Measurements from ENCODE around the gene ARHGAP6.
"Not testable (repeated sequence)": the region's sequence is repeated elsewhere in the genome, so short reads cannot be mapped to it uniquely, and the experiment has no call there.

ARHGAP6 gene

DNA sequence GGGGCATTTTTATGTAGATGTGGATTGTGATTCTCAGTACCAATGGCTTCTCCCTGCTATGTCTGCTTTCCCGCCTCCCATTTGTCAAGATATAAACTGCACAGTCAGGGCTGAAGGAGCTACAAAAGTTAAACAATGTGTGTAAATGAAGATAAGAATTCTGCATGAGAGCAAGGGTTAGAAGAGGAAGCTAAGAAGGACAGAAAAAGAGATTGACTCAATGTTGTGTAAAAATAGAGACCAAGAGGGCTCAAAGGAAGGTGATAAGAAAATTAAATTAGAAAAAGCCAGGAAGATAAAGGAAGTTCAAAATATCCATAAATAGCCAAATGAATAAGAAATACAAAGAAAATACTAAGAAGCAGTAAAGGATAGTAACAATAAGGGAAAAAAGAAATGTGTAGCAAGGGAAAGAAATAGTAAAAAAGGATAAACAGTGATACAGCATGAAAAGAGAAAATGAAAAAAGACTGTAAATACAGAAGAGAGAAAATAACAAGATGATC, 290.1 kb downstream of the ARHGAP6 start:
- TF ChIP-seq FOXP2 (optimal IDR thresholded peaks at IDR 0.05; ENCODE audit: control extremely low read depth, extremely low read length, insufficient read depth) (no peak), EZH2 (IDR thresholded peaks at IDR 0.05) (no peak), POLR2AphosphoS5 (IDR thresholded peaks at IDR 0.05; ENCODE audit: borderline replicate concordance, low read depth, low read length) (no peak)
- Histone ChIP-seq H3K27ac (no peak overlapping the region), H3K9ac (ENCODE audit: insufficient read length) (no peak overlapping the region), H3K36me3 (ENCODE audit: insufficient read depth, low read length) (no peaks in the 10 kb centered on the region), H3K4me3 (no peak overlapping the region), H3K9me3 (ENCODE audit: low read depth, low read length) (no peaks in the 10 kb centered on the region)
- no peak for DNase-seq (ENCODE audit: low read depth, low spot score)

DNA sequence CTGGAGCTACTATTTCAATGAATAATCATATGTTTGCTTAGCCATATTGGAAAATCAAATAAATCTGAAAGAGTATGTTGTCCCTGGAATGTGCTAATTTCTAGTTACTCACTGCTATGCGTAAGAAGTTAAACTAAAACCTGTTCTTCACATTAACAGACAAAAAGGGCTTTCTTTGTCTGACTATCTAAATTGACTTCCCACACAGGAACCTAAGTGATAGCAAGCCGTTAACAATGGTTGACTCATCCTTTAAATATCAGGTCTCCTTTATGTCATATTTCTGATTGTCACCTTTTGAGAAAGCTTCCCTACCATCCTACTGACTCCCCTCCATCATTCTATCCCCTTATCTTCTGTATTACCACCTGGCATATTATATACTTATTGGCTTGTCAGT, 291.1 kb downstream of the ARHGAP6 start:
- TF ChIP-seq POLR2AphosphoS5 (IDR thresholded peaks at IDR 0.05; ENCODE audit: borderline replicate concordance, low read depth, low read length) (no peak), FOXP2 (optimal IDR thresholded peaks at IDR 0.05; ENCODE audit: control extremely low read depth, extremely low read length, insufficient read depth) (no peak), EZH2 (IDR thresholded peaks at IDR 0.05) (no peak)
- no peak for DNase-seq (ENCODE audit: low read depth, low spot score)
- Histone ChIP-seq H3K27ac (no peak overlapping the region), H3K9me3 (ENCODE audit: low read depth, low read length) (no peaks in the 10 kb centered on the region), H3K36me3 (ENCODE audit: insufficient read depth, low read length) (no peaks in the 10 kb centered on the region), H3K4me3 (no peak overlapping the region), H3K9ac (ENCODE audit: insufficient read length) (no peak overlapping the region)

DNA sequence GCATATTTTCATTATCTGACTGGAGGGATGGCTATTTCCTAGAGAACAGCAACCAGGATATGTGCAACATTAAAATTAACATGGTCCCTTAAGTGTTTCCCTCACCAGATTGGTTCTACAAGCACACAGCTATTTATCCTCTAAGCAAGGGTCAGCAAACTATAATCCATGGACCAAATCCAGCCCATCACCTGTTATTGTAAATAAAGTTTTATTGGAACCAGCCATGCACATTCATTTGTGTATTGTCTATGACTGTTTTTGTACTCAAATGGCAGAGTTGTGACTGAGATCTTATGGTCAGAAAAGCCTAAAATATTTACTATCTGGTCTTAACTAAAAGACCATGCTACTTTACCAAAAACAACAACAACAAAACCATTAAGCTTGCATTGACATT, 294.6 kb downstream of the ARHGAP6 start:
- no peak for TF ChIP-seq FOXP2 (optimal IDR thresholded peaks at IDR 0.05; ENCODE audit: control extremely low read depth, extremely low read length, insufficient read depth)
- no peak for TF ChIP-seq EZH2 (IDR thresholded peaks at IDR 0.05)
- TF ChIP-seq POLR2AphosphoS5 (IDR thresholded peaks at IDR 0.05; ENCODE audit: borderline replicate concordance, low read depth, low read length), result no peak
- Histone ChIP-seq H3K9ac (ENCODE audit: insufficient read length) (no peak overlapping the region), H3K36me3 (ENCODE audit: insufficient read depth, low read length) (no peaks in the 10 kb centered on the region), H3K9me3 (ENCODE audit: low read depth, low read length) (no peaks in the 10 kb centered on the region), H3K27ac (no peak overlapping the region), H3K4me3 (no peak overlapping the region)
- DNase-seq (ENCODE audit: low read depth, low spot score), result no peak

DNA sequence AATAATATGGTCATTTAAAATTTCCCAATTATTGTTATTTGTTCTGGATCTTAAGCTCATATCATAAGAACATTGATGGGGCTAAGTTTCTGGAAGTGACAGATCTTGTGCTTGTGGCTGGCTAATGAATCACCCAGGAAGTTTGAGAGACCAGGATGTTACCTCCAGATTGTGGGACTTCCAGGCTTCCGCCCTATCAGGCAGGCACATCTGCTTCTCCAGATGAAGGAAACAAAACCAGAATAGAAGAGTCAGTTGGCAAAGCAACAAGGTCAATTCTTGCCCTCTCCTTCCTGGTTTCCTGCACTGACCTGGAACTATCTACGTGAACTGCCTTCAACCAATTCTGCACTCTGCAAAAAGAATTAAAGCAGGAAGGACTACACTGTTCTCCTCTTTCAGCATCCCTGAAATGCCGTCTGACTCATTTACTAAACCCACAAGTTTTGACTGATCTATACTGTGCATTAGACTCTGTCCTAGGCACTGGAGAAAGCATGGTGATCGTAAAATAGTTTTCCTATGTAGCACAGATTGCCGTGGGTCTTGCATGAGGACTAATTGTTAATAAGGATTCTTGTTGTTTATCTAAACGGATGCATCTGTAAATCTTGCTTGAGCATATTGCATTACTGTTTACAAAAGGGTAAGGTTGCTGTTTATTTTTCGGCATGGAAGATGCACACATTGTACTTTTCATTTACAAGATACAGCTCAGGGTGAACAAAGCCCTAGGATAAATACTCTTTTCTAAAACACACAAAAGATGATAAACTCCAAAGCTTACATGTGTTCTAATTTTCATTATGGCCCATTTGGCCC, 297.9 kb downstream of the ARHGAP6 start:
- TF ChIP-seq POLR2AphosphoS5 (IDR thresholded peaks at IDR 0.05; ENCODE audit: borderline replicate concordance, low read depth, low read length), result no peak
- TF ChIP-seq FOXP2 (optimal IDR thresholded peaks at IDR 0.05; ENCODE audit: control extremely low read depth, extremely low read length, insufficient read depth), result no peak
- no peak for TF ChIP-seq EZH2 (IDR thresholded peaks at IDR 0.05)
- Histone ChIP-seq H3K36me3 (ENCODE audit: insufficient read depth, low read length) (no peaks in the 10 kb centered on the region), H3K9ac (ENCODE audit: insufficient read length) (no peak overlapping the region), H3K27ac (no peak overlapping the region), H3K9me3 (ENCODE audit: low read depth, low read length) (no peaks in the 10 kb centered on the region), H3K4me3 (no peak overlapping the region)
- no peak for DNase-seq (ENCODE audit: low read depth, low spot score)

DNA sequence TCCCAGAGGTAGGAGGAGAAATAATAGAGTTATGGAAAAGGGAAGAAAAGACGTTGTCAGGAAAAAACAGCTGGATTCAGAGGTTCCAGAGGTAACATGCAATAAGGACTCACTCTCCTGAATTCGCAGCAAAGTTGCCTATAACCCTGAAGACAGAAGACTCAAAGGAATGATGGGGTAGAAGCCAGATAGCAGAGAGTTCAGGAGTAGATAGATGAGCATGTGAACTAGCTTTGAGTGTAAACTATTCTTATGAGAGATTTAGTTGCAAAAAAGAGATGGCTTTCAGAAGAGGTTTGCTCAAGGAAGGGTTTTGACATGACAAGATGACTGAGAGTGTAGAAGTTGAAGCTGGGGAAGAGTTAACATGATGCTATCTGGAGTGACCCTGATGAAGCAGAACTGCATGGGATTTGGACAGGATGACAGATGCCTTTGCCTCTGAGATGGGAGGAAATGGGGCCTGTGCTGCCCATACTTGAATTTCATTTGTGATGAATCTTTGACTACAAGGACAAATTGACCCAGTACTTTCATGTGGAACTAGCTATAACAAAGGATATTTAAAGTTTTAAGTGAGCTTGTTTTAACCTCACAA, 298.6 kb downstream of the ARHGAP6 start:
- Histone ChIP-seq H3K9ac (ENCODE audit: insufficient read length) (no peak overlapping the region), H3K4me3 (no peak overlapping the region), H3K27ac (no peak overlapping the region), H3K9me3 (ENCODE audit: low read depth, low read length) (no peaks in the 10 kb centered on the region), H3K36me3 (ENCODE audit: insufficient read depth, low read length) (no peaks in the 10 kb centered on the region)
- TF ChIP-seq EZH2 (IDR thresholded peaks at IDR 0.05) (no peak), FOXP2 (optimal IDR thresholded peaks at IDR 0.05; ENCODE audit: control extremely low read depth, extremely low read length, insufficient read depth) (no peak), POLR2AphosphoS5 (IDR thresholded peaks at IDR 0.05; ENCODE audit: borderline replicate concordance, low read depth, low read length) (no peak)
- DNase-seq (ENCODE audit: low read depth, low spot score), result no peak

DNA sequence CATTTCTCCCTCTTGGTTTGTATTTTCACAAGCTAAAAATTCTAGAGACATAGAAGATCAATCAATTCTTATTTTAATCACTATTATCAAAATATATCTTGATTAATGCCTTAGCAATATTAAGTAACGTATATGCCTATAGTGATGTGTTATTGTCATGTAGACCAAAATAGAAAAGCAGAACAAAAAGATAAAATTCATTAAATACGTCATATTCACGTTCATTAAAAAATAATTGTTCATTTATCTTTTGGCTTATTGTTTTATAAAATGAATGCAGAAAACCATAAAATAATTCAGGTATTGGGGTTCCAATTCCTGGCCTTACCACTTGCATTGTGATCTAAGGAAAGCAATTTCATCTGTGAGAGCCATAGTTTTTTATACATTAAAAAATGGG, 300.3 kb downstream of the ARHGAP6 start:
- H3K9ac ChIP-seq (ENCODE audit: insufficient read length), result no peak overlapping the region
- no peaks in the 10 kb centered on the region for H3K9me3 ChIP-seq (ENCODE audit: low read depth, low read length)
- no peak overlapping the region for H3K4me3 ChIP-seq
- no peak overlapping the region for H3K27ac ChIP-seq
- H3K36me3 ChIP-seq (ENCODE audit: insufficient read depth, low read length), result no peaks in the 10 kb centered on the region
- DNase-seq (ENCODE audit: low read depth, low spot score), result no peak
- TF ChIP-seq EZH2 (IDR thresholded peaks at IDR 0.05) (no peak), POLR2AphosphoS5 (IDR thresholded peaks at IDR 0.05; ENCODE audit: borderline replicate concordance, low read depth, low read length) (no peak), FOXP2 (optimal IDR thresholded peaks at IDR 0.05; ENCODE audit: control extremely low read depth, extremely low read length, insufficient read depth) (no peak)

DNA sequence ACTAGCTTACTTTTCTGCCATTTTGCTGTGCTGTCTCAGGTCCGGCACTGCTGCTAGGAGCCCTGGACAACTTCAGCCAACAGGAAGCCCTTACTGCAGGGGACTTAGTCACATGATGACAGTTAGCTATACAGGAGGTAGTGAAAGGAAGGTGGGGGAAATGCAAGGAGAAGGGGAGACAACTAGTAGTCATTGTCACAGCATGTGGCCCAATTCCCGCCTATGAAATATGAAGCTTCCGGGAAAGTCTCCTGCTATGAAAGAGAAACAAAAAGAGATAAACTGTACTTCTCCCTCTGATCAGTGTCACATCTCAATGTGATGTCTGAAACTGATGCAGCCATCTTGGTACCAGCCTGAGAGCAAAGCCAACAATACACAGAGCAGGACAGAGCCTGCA, 300.9 kb downstream of the ARHGAP6 start:
- Histone ChIP-seq H3K9me3 (ENCODE audit: low read depth, low read length) (no peaks in the 10 kb centered on the region), H3K36me3 (ENCODE audit: insufficient read depth, low read length) (no peaks in the 10 kb centered on the region), H3K9ac (ENCODE audit: insufficient read length) (no peak overlapping the region), H3K27ac (no peak overlapping the region), H3K4me3 (no peak overlapping the region)
- no peak for DNase-seq (ENCODE audit: low read depth, low spot score)
- TF ChIP-seq FOXP2 (optimal IDR thresholded peaks at IDR 0.05; ENCODE audit: control extremely low read depth, extremely low read length, insufficient read depth), result no peak
- TF ChIP-seq EZH2 (IDR thresholded peaks at IDR 0.05), result no peak
- no peak for TF ChIP-seq POLR2AphosphoS5 (IDR thresholded peaks at IDR 0.05; ENCODE audit: borderline replicate concordance, low read depth, low read length)

DNA sequence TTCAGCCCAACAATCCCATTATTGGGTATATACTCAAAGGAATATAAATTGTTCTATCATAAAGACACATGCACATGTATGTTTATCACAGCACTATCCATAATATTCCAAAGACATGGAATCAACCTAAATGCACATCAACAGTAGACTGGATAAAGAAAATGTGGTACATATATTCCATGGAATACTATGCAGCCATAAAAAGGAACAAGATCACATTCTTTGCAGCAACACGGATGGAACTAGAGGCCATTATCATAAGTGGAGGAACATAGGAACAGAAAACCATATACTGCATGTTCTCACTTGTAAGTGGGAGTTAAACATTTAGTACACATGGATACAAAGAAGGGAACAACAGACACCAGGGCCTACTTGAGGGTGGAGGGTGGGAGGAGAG, 301.9 kb downstream of the ARHGAP6 start:
- not testable (repeated sequence) for H3K9ac ChIP-seq (ENCODE audit: insufficient read length); H3K9me3 ChIP-seq (ENCODE audit: low read depth, low read length); H3K27ac ChIP-seq; DNase-seq (ENCODE audit: low read depth, low spot score); H3K4me3 ChIP-seq; H3K36me3 ChIP-seq (ENCODE audit: insufficient read depth, low read length)

All from SK-N-MC (cell line).